ENCODE measurements around the gene EBF3.

GRCh38 chr10:129965425-129965808, 1.3 kb upstream of the EBF3 start:
- no peak for TF ChIP-seq CTCF (conservative IDR thresholded peaks at IDR 0.05; ENCODE audit: low read depth in 2 of 2)
- peak; percentile 95 for TF ChIP-seq EZH2 (IDR thresholded peaks at IDR 0.05; ENCODE audit: low read depth, unreplicated experiment)
- TF ChIP-seq CREB1 (CRISPR knock-in tag; IDR thresholded peaks at IDR 0.05; ENCODE audit: low read depth): no peak
- TF ChIP-seq EZH2phosphoT487 (IDR thresholded peaks at IDR 0.05; ENCODE audit: unreplicated experiment): peak; percentile 38
- no peak for TF ChIP-seq ZNF114 (CRISPR knock-in tag; IDR thresholded peaks at IDR 0.05)
